Trophoblast cell (in vitro differentiated cells and primary cell): ENCODE data around the gene RBM22.
A peak's percentile ranks its signal among the peaks of the same experiment; 100 is the strongest.

Source experiments
- DNase-seq, 2 donors: peaks; one replicate each; pipeline ENCODE4 v3.0.0-alpha.2; 2016
- H2AFZ ChIP-seq: 2 replicates; pipeline ENCODE4 v1.6.1; 2013; ENCODE audit warnings: low read length, moderate library complexity, mild to moderate bottlenecking; ENCODE audit not compliant: insufficient read depth, poor library complexity
- H2AK5ac ChIP-seq: 2 replicates; pipeline ENCODE4 v1.6.1; 2013; ENCODE audit warnings: mild to moderate bottlenecking, low read length
- H2BK120ac ChIP-seq: 2 replicates; pipeline ENCODE4 v1.6.1; 2013; ENCODE audit warnings: low read length, mild to moderate bottlenecking, moderate library complexity; ENCODE audit not compliant: insufficient read depth, poor library complexity
- H2BK12ac ChIP-seq: 2 replicates; pipeline ENCODE4 v1.6.1; 2013; ENCODE audit warnings: mild to moderate bottlenecking, low read length, moderate library complexity
- H2BK5ac ChIP-seq: 2 replicates; pipeline ENCODE4 v1.6.1; 2013; ENCODE audit warnings: low read length, low read depth, moderate library complexity, mild to moderate bottlenecking; ENCODE audit not compliant: poor library complexity
- H3K14ac ChIP-seq: 2 replicates; pipeline ENCODE4 v1.6.1; 2013; ENCODE audit warnings: mild to moderate bottlenecking, low read length
- H3K18ac ChIP-seq: 2 replicates; pipeline ENCODE4 v1.6.1; 2013; ENCODE audit warnings: mild to moderate bottlenecking, low read length
- H3K23ac ChIP-seq: 2 replicates; pipeline ENCODE4 v1.6.1; 2013; ENCODE audit warnings: low read length
- H3K27ac ChIP-seq: 2 replicates; pipeline ENCODE4 v1.5.1; 2013; ENCODE audit warnings: low read depth, mild to moderate bottlenecking, inconsistent platforms, low read length, moderate library complexity
- H3K27me3 ChIP-seq: 2 replicates; pipeline ENCODE4 v1.6.1; 2013; ENCODE audit warnings: inconsistent platforms, mild to moderate bottlenecking, low read length, moderate library complexity; ENCODE audit not compliant: insufficient read depth
- H3K36me3 ChIP-seq, 2 experiments: 1 replicate in 1 of 2; 2 replicates in 1 of 2; pipeline ENCODE4 v1.6.1; 2013; ENCODE audit warnings: low read length in 2 of 2, mild to moderate bottlenecking in 2 of 2, moderate library complexity in 1 of 2; ENCODE audit not compliant: insufficient read depth in 2 of 2, control insufficient read depth in 1 of 2
- H3K4ac ChIP-seq: 2 replicates; pipeline ENCODE4 v1.6.1; 2013; ENCODE audit warnings: low read depth, mild to moderate bottlenecking, low read length, moderate library complexity
- H3K4me1 ChIP-seq, 2 experiments: 1 replicate in 1 of 2; 2 replicates in 1 of 2; pipeline ENCODE4 v1.6.1; 2013; ENCODE audit warnings: low read length in 2 of 2, mild to moderate bottlenecking in 2 of 2, moderate library complexity in 1 of 2; ENCODE audit not compliant: insufficient read depth in 2 of 2, control insufficient read depth in 1 of 2
- H3K4me2 ChIP-seq: 2 replicates; pipeline ENCODE4 v1.6.1; 2013; ENCODE audit warnings: inconsistent platforms, mild to moderate bottlenecking, low read length, moderate library complexity
- H3K4me3 ChIP-seq: 2 replicates; pipeline ENCODE4 v1.5.1; 2013; ENCODE audit warnings: mild to moderate bottlenecking, low read depth, low read length, inconsistent platforms
- H3K79me1 ChIP-seq: one replicate; pipeline ENCODE4 v1.6.1; 2013; ENCODE audit warnings: low read length
- H3K79me2 ChIP-seq: 2 replicates; pipeline ENCODE4 v1.6.1; 2013; ENCODE audit warnings: low read length, mild to moderate bottlenecking; ENCODE audit not compliant: control insufficient read depth, insufficient read depth, poor library complexity
- H3K9ac ChIP-seq: 2 replicates; pipeline ENCODE4 v1.6.1; 2013; ENCODE audit warnings: mild to moderate bottlenecking, low read length
- H3K9me3 ChIP-seq: 2 replicates; pipeline ENCODE4 v1.6.1; 2013; ENCODE audit warnings: low read depth, mild to moderate bottlenecking, control low read depth, inconsistent platforms, low read length; ENCODE audit not compliant: insufficient read depth
- H4K12ac ChIP-seq: 2 replicates; pipeline ENCODE4 v1.6.1; 2013; ENCODE audit warnings: low read depth, mild to moderate bottlenecking, low read length, moderate library complexity
- H4K8ac ChIP-seq: 2 replicates; pipeline ENCODE4 v1.6.1; 2013; ENCODE audit warnings: low read depth, mild to moderate bottlenecking, low read length, moderate library complexity
- H4K91ac ChIP-seq: one replicate; pipeline ENCODE4 v1.6.1; 2013; ENCODE audit warnings: low read depth, mild to moderate bottlenecking, low read length, moderate library complexity
- WGBS: extraction: QIAGEN DNeasy Blood & Tissue Kit; methylation state at CpG from one replicate; pipeline ENCODE4 v1.1.7; 2013; ENCODE audit warnings: missing lambda C conversion rate; ENCODE audit not compliant: insufficient read length, insufficient coverage; ENCODE audit errors: extremely low coverage; 5-methylcytosine and 5-hydroxymethylcytosine counted together

RBM22 gene

GRCh38 chr5:150647275-150648251 is 53.3 kb downstream of the RBM22 start:
- Histone ChIP-seq H3K4me2 (no peak overlapping the region), H2AFZ (no peak overlapping the region), H3K4me1 (peaks cover 19 to 29% of the 10 kb centered on the region in 2 experiments), H3K9me3 (no peaks in the 10 kb centered on the region), H3K9ac (no peak overlapping the region), H3K4ac (no peak overlapping the region), H3K79me1 (peaks cover 21% of the 10 kb centered on the region), H2BK5ac (no peak overlapping the region), H2BK120ac (no peak overlapping the region), H2BK12ac (no peak overlapping the region), H4K8ac (no peak overlapping the region), H3K4me3 (no peak overlapping the region), H3K36me3 (peaks cover 45 to 49% of the 10 kb centered on the region in 2 experiments), H3K14ac (no peak overlapping the region), H3K27me3 (no peaks in the 10 kb centered on the region), H4K12ac (no peak overlapping the region), H3K23ac (no peak overlapping the region), H3K18ac (peak overlapping the region; percentile 45), H4K91ac (peak overlapping the region; percentile 22), H3K79me2 (peaks cover 5% of the 10 kb centered on the region), H3K27ac (no peak overlapping the region), H2AK5ac (no peak overlapping the region)
- no CpG with 5 or more reads among the region's 25 CpGs for WGBS
- DNase-seq: peak; percentile 89 to 90

GRCh38 chr5:150645070-150645700 is 55.7 kb downstream of the RBM22 start:
- H2BK5ac ChIP-seq: peak overlapping the region; percentile 16
- no peak overlapping the region for H2AK5ac ChIP-seq
- H3K27me3 ChIP-seq: no peaks in the 10 kb centered on the region
- no peaks in the 10 kb centered on the region for H3K9me3 ChIP-seq
- peak overlapping the region; percentile 51 for H2BK12ac ChIP-seq
- peak overlapping the region; percentile 25 for H4K8ac ChIP-seq
- H3K27ac ChIP-seq: peak overlapping the region; percentile 92
- peak; percentile 73 to 81 for DNase-seq
- WGBS: no CpG with 5 or more reads among the region's 4 CpGs
- H3K79me1 ChIP-seq: peaks cover 43% of the 10 kb centered on the region
- H3K4me1 ChIP-seq: peaks cover 40 to 51% of the 10 kb centered on the region in 2 experiments
- peak overlapping the region; percentile 69 for H4K91ac ChIP-seq
- no peak overlapping the region for H4K12ac ChIP-seq
- H3K4ac ChIP-seq: peak overlapping the region; percentile 24
- H3K9ac ChIP-seq: no peak overlapping the region
- H2BK120ac ChIP-seq: peak overlapping the region; percentile 93
- H2AFZ ChIP-seq: no peak overlapping the region
- H3K18ac ChIP-seq: no peak overlapping the region
- no peak overlapping the region for H3K4me3 ChIP-seq
- H3K36me3 ChIP-seq: peaks cover 25 to 26% of the 10 kb centered on the region in 2 experiments
- H3K23ac ChIP-seq: no peak overlapping the region
- peak overlapping the region; percentile 29 for H3K14ac ChIP-seq
- H3K79me2 ChIP-seq: peaks cover 17% of the 10 kb centered on the region
- peak overlapping the region; percentile 12 for H3K4me2 ChIP-seq

GRCh38 chr5:150644514-150644913 is 56.3 kb downstream of the RBM22 start:
- no peak overlapping the region for H3K23ac ChIP-seq
- H4K12ac ChIP-seq: no peak overlapping the region
- no peak overlapping the region for H2AFZ ChIP-seq
- no peak overlapping the region for H3K4me3 ChIP-seq
- peaks cover 49% of the 10 kb centered on the region for H3K79me1 ChIP-seq
- peak overlapping the region; percentile 76 for H3K18ac ChIP-seq
- no peak overlapping the region for H3K9ac ChIP-seq
- peak overlapping the region; percentile 69 for H4K91ac ChIP-seq
- peak overlapping the region; percentile 8 for H4K8ac ChIP-seq
- H3K79me2 ChIP-seq: peaks cover 20% of the 10 kb centered on the region
- no peak overlapping the region for H3K4me2 ChIP-seq
- peak in 1 of 2 donors; percentile 10 for DNase-seq
- no peaks in the 10 kb centered on the region for H3K9me3 ChIP-seq
- H3K14ac ChIP-seq: peak overlapping the region; percentile 29
- peak overlapping the region; percentile 93 for H2BK120ac ChIP-seq
- peak overlapping the region; percentile 80 for H3K4ac ChIP-seq
- peak overlapping the region; percentile 92 for H2AK5ac ChIP-seq
- H2BK5ac ChIP-seq: peak overlapping the region; percentile 5
- WGBS: no CpG with 5 or more reads among the region's 2 CpGs
- peak overlapping the region; percentile 92 for H3K27ac ChIP-seq
- H3K4me1 ChIP-seq: peaks cover 46 to 56% of the 10 kb centered on the region in 2 experiments
- peak overlapping the region; percentile 20 for H2BK12ac ChIP-seq
- no peaks in the 10 kb centered on the region for H3K27me3 ChIP-seq
- H3K36me3 ChIP-seq: peaks cover 19% of the 10 kb centered on the region in 2 experiments

- Histone ChIP-seq H3K9ac (no peak overlapping the region), H3K4me2 (no peak overlapping the region)
Measured at GRCh38 chr5:150644058-150644457, 56.8 kb downstream of the RBM22 start.

More at GRCh38 chr5:150644058-150644457, 56.8 kb downstream of the RBM22 start:
- H2BK5ac ChIP-seq: peak overlapping the region; percentile 5
- H2BK120ac ChIP-seq: peak overlapping the region; percentile 93
- H2AFZ ChIP-seq: no peak overlapping the region
- peak overlapping the region; percentile 80 for H3K4ac ChIP-seq
- peak overlapping the region; percentile 92 for H2AK5ac ChIP-seq
- peaks cover 14 to 15% of the 10 kb centered on the region in 2 experiments for H3K36me3 ChIP-seq
- no peaks in the 10 kb centered on the region for H3K9me3 ChIP-seq
- H4K8ac ChIP-seq: peak overlapping the region; percentile 8
- H3K4me3 ChIP-seq: no peak overlapping the region
- H3K18ac ChIP-seq: peak overlapping the region; percentile 76
- no peak overlapping the region for H3K23ac ChIP-seq
- peak overlapping the region; percentile 29 for H3K14ac ChIP-seq
- H3K79me2 ChIP-seq: peaks cover 21% of the 10 kb centered on the region
- no peaks in the 10 kb centered on the region for H3K27me3 ChIP-seq
- H3K27ac ChIP-seq: peak overlapping the region; percentile 92
- peak overlapping the region; percentile 20 for H2BK12ac ChIP-seq
- WGBS: no CpG with 5 or more reads among the region's 5 CpGs
- H4K12ac ChIP-seq: no peak overlapping the region
- peak overlapping the region; percentile 80 for H4K91ac ChIP-seq
- H3K4me1 ChIP-seq: peaks cover 49 to 60% of the 10 kb centered on the region in 2 experiments
- H3K79me1 ChIP-seq: peaks cover 53% of the 10 kb centered on the region
- peak; percentile 46 to 59 for DNase-seq
